GM12874 (cell line): ENCODE data around the gene LRRC1.

ENCODE experiments used
- CTCF ChIP-seq: IDR thresholded peaks from 2 replicates; pipeline ENCODE4 v1.5.1; 2011; ENCODE audit warnings: low read depth, mild to moderate bottlenecking, control low read depth, low read length, moderate library complexity; ENCODE audit not compliant: insufficient read depth

Gene LRRC1

GRCh38 chr6:53855940-53856339 is 61.1 kb downstream of the LRRC1 start:
- no peak for TF ChIP-seq CTCF

- no peak for TF ChIP-seq CTCF
Observed at GRCh38 chr6:53857318-53858094, 62.7 kb downstream of the LRRC1 start.

GRCh38 chr6:53858196-53858595 is 63.4 kb downstream of the LRRC1 start:
- no peak for TF ChIP-seq CTCF

- no peak for TF ChIP-seq CTCF
Observed at GRCh38 chr6:53858913-53859312, 64.1 kb downstream of the LRRC1 start.

- TF ChIP-seq CTCF: no peak
Observed at GRCh38 chr6:53860511-53860910, 65.7 kb downstream of the LRRC1 start.

GRCh38 chr6:53861518-53861917 is 66.7 kb downstream of the LRRC1 start:
- no peak for TF ChIP-seq CTCF

GRCh38 chr6:53862662-53863462 is 68.1 kb downstream of the LRRC1 start:
- no peak for TF ChIP-seq CTCF
